Fibroblast of lung (primary cell): Measurements from ENCODE around the gene CAMKMT. TPM values are rescaled to one million over a fixed set of nuclear protein-coding genes. Genes with fewer than 3 reads are reported as not detected.

Source experiments
- DNase-seq, 2 donors: peaks; one replicate each; pipeline versions ENCODE4 v3.0.0 to v3.0.0-alpha.2; 2010; ENCODE audit warnings: low read depth in 2 of 2
- H2AFZ ChIP-seq: 2 replicates; pipeline ENCODE4 v1.5.1; 2012; ENCODE audit warnings: low read length, control low read depth, inconsistent platforms
- H3K27ac ChIP-seq: 2 replicates; pipeline ENCODE4 v1.5.1; 2011; ENCODE audit warnings: low read length, control low read depth; ENCODE audit not compliant: insufficient read depth
- H3K27me3 ChIP-seq: 2 replicates; pipeline ENCODE4 v1.5.1; 2011; ENCODE audit warnings: mild to moderate bottlenecking, low read length; ENCODE audit not compliant: control insufficient read depth, insufficient read depth
- H3K36me3 ChIP-seq: 2 replicates; pipeline ENCODE4 v1.5.1; 2011; ENCODE audit warnings: low read length; ENCODE audit not compliant: control insufficient read depth, insufficient read depth
- H3K4me1 ChIP-seq: 2 replicates; pipeline ENCODE4 v1.5.1; 2011; ENCODE audit warnings: low read length; ENCODE audit not compliant: control insufficient read depth, insufficient read depth; ENCODE audit errors: extremely low read depth
- H3K4me2 ChIP-seq: 2 replicates; pipeline ENCODE4 v1.5.1; 2011; ENCODE audit warnings: low read length, control low read depth; ENCODE audit not compliant: insufficient read depth; ENCODE audit errors: extremely low read depth
- H3K4me3 ChIP-seq, 4 experiments: fragments of 200-600 bp in 1 of 4; sonication (generic) in 1 of 4; replicated peaks in 1 of 4; 2 replicates each; pipeline ENCODE4 v1.5.1; 2011 to 2016; ENCODE audit warnings: low read length in 4 of 4, low read depth in 3 of 4, mild to moderate bottlenecking in 3 of 4, control low read depth in 2 of 4, inconsistent platforms in 1 of 4, mixed read lengths in 1 of 4; ENCODE audit not compliant: insufficient read depth in 1 of 4; ENCODE audit errors: control extremely low read depth in 1 of 4
- H3K79me2 ChIP-seq: 2 replicates; pipeline ENCODE4 v1.5.1; 2012; ENCODE audit warnings: mild to moderate bottlenecking, low read length, inconsistent platforms; ENCODE audit not compliant: control insufficient read depth, insufficient read depth
- H3K9ac ChIP-seq: 2 replicates; pipeline ENCODE4 v1.5.1; 2011; ENCODE audit warnings: mild to moderate bottlenecking, low read length, control low read depth; ENCODE audit not compliant: insufficient read depth
- H3K9me3 ChIP-seq: 2 replicates; pipeline ENCODE4 v1.5.1; 2012; ENCODE audit warnings: low read depth, low read length; ENCODE audit not compliant: control insufficient read depth, insufficient read depth
- H4K20me1 ChIP-seq: 2 replicates; pipeline ENCODE4 v1.5.1; 2011; ENCODE audit warnings: low read length; ENCODE audit not compliant: control insufficient read depth, insufficient read depth; ENCODE audit errors: extremely low read depth
- CTCF ChIP-seq, 2 donors: IDR thresholded peaks in 1 of 2; conservative IDR thresholded peaks in 1 of 2; 1 replicate in 1 of 2; 2 replicates in 1 of 2; pipeline ENCODE4 v1.5.1; 2011 to 2012; ENCODE audit warnings: low read length in 2 of 2, control low read depth in 1 of 2, inconsistent platforms in 1 of 2, low read depth in 1 of 2, mild to moderate bottlenecking in 1 of 2
- EZH2 ChIP-seq: IDR thresholded peaks from 2 replicates; pipeline ENCODE4 v1.5.1; 2012; ENCODE audit warnings: low read length, control low read depth, mild to moderate bottlenecking; ENCODE audit errors: missing control alignments
- polyA plus RNA-seq, 2 donors: library from polyadenylated mRNA; depleted of rRNA in 1 of 2; stranded (reverse) in 1 of 2; unstranded in 1 of 2; fragments of >200 nt; gene quantifications; 2 replicates each; pipeline ENCODE4 v1.2.1, GENCODE V29; 2011 to 2012; ENCODE audit warnings: missing spikeins in 1 of 2
- total RNA-seq: library from RNA; depleted of rRNA; stranded (reverse); fragments of >200 nt; gene quantifications from 2 replicates; pipeline ENCODE4 v1.2.1, GENCODE V29; 2014

CAMKMT gene
- total and polyA plus RNA-seq, 2 donors (not counting 1 experiment from before 2014, with no cell fraction given): 7.9 to 11.6 TPM

DNA sequence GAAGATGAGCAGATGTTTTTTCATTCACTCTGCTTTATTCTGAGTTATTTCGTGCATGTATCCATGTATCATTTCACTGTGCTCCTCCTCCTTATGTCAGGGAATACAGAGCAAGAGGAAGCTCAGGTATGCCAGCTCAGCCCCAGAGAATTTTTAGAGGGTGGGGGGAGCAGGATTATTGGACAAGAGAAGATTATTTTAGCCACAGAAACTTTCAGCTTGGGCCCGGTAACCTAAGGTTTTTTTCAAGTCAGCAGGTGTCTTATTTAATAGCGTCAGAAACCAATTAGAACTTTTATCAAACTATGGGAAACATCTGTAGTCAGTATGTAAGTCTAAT lies 346.9 kb downstream of the CAMKMT start:
- Histone ChIP-seq H3K4me2 (no peak overlapping the region), H3K36me3 (no peaks in the 10 kb centered on the region), H3K4me3 (no peak overlapping the region), H3K9ac (no peak overlapping the region), H3K79me2 (no peaks in the 10 kb centered on the region), H3K4me1 (no peaks in the 10 kb centered on the region), H2AFZ (no peak overlapping the region), H3K9me3 (no peaks in the 10 kb centered on the region), H3K27me3 (no peaks in the 10 kb centered on the region), H4K20me1 (no peaks in the 10 kb centered on the region), H3K27ac (no peak overlapping the region)
- TF ChIP-seq CTCF (conservative IDR thresholded peaks at IDR 0.05 in 1 of 2, IDR thresholded peaks at IDR 0.05 in 1 of 2; ENCODE audit: low read depth in 1 of 2, low read length in 2 of 2): no peak
- no peak for TF ChIP-seq EZH2
- DNase-seq: no peak

DNA sequence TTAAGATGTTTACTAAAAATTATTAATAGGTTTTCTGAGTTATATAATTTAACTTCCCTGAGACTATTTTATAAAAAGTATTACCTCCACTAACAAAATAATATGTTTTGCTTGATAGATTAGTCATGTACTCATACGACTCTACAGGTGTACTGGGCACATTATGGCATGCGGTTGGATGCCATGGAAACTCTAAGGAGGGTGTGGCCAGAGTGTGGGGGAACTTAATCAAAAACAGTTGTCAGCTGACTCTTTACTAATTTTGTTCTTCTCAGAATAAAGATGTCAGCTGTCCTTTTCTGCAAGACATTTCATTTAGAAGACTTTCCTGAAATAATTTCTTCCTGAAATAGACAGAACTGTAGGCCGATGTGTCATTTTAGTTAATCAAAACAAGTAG lies 351.4 kb downstream of the CAMKMT start:
- no peak for DNase-seq
- H3K9me3 ChIP-seq: no peaks in the 10 kb centered on the region
- H3K27ac ChIP-seq: no peak overlapping the region
- no peak overlapping the region for H3K4me2 ChIP-seq
- no peaks in the 10 kb centered on the region for H3K4me1 ChIP-seq
- no peaks in the 10 kb centered on the region for H4K20me1 ChIP-seq
- no peaks in the 10 kb centered on the region for H3K79me2 ChIP-seq
- no peak overlapping the region for H3K4me3 ChIP-seq
- no peaks in the 10 kb centered on the region for H3K27me3 ChIP-seq
- no peak for TF ChIP-seq EZH2
- no peak for TF ChIP-seq CTCF (conservative IDR thresholded peaks at IDR 0.05 in 1 of 2, IDR thresholded peaks at IDR 0.05 in 1 of 2; ENCODE audit: low read depth in 1 of 2, low read length in 2 of 2)
- no peak overlapping the region for H2AFZ ChIP-seq
- no peak overlapping the region for H3K9ac ChIP-seq
- H3K36me3 ChIP-seq: no peaks in the 10 kb centered on the region

GRCh38 chr2:44715671-44716081 lies 353.9 kb downstream of the CAMKMT start:
- H3K27me3 ChIP-seq: no peaks in the 10 kb centered on the region
- H3K36me3 ChIP-seq: no peaks in the 10 kb centered on the region
- no peak overlapping the region for H3K4me2 ChIP-seq
- no peak overlapping the region for H3K9ac ChIP-seq
- H3K9me3 ChIP-seq: no peaks in the 10 kb centered on the region
- H3K27ac ChIP-seq: no peak overlapping the region
- no peak overlapping the region for H2AFZ ChIP-seq
- H3K4me3 ChIP-seq: no peak overlapping the region
- H3K79me2 ChIP-seq: no peaks in the 10 kb centered on the region
- H4K20me1 ChIP-seq: no peaks in the 10 kb centered on the region
- peak; percentile 58 to 64 for DNase-seq
- no peaks in the 10 kb centered on the region for H3K4me1 ChIP-seq
- TF ChIP-seq CTCF (conservative IDR thresholded peaks at IDR 0.05 in 1 of 2, IDR thresholded peaks at IDR 0.05 in 1 of 2; ENCODE audit: low read depth in 1 of 2, low read length in 2 of 2) (peak; percentile 59 to 63), EZH2 (no peak)
